Measurements from ENCODE around the gene ALOX12B. TPM values are rescaled to one million over a fixed set of nuclear protein-coding genes. Genes with fewer than 3 reads are reported as not detected.
"Not testable (repeated sequence)": the region's sequence is repeated elsewhere in the genome, so short reads cannot be mapped to it uniquely, and the experiment has no call there.

The ALOX12B gene
- total RNA-seq, 6 experiments from 2014 or later: not detected

DNA sequence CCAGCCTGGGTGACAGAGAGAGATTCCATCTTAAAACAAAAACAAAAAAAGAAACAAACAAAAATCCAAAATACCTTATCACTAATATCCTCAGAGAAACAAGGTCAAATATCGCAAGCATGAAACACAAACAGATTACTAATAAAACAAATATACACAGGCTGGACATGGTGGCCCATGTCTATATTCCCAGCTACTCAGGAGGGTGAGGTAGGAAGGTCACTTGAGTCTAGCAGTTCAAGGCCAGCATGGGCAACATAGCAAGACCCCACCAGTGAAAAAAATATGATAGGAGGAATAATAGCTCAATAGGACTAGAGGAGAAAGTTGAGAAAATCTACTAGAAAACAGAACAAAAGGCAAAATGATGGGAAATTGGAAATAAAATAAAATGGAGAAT lies 55.6 kb downstream of the ALOX12B start:
- H3K9me3 ChIP-seq: no peaks in the 10 kb centered on the region
- no peaks in the 10 kb centered on the region for H3K36me3 ChIP-seq
- no peaks in the 10 kb centered on the region for H3K27me3 ChIP-seq
- peaks cover 0 to 14% (median 0%) of the 10 kb centered on the region in 4 donors for H3K4me1 ChIP-seq
- intact Hi-C loops (cut with DNase I): no loop called here
- 30% methylated on average over 1 of the region's 1 CpG for WGBS (ENCODE audit: insufficient coverage, low coverage, low lambda C conversion rate, missing lambda C conversion rate)
- H3K27ac ChIP-seq: no peak overlapping the region
- ATAC-seq: peak in 1 of 4 donors; percentile 35
- TF ChIP-seq POLR2A (IDR thresholded peaks at IDR 0.05): no peak
- TF ChIP-seq, protein P1, sequence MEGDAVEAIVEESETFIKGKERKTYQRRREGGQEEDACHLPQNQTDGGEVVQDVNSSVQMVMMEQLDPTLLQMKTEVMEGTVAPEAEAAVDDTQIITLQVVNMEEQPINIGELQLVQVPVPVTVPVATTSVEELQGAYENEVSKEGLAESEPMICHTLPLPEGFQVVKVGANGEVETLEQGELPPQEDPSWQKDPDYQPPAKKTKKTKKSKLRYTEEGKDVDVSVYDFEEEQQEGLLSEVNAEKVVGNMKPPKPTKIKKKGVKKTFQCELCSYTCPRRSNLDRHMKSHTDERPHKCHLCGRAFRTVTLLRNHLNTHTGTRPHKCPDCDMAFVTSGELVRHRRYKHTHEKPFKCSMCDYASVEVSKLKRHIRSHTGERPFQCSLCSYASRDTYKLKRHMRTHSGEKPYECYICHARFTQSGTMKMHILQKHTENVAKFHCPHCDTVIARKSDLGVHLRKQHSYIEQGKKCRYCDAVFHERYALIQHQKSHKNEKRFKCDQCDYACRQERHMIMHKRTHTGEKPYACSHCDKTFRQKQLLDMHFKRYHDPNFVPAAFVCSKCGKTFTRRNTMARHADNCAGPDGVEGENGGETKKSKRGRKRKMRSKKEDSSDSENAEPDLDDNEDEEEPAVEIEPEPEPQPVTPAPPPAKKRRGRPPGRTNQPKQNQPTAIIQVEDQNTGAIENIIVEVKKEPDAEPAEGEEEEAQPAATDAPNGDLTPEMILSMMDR (IDR thresholded peaks at IDR 0.05): no peak
- no peak overlapping the region for H3K4me3 ChIP-seq
- DNase-seq: no peak

DNA sequence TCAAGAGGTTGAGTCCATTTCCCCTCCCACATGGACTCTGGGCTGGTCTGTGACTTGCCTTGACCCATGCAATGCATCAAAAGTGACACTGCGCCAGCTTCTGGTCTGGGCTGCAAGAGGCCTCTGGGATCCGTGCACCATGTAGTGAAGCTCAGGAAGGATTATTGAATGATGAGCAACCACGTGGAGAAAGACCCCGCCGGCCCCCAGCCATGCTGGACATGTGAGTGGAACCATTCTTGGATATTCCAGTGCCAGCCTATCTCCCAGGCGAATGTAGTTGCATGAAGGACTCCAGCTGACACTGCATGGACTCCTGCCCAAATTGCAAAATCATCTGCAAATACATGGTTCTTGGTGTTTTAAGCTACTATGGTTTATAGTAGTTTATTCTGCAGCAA lies 56.3 kb downstream of the ALOX12B start:
- Histone ChIP-seq H3K27ac (no peak overlapping the region), H3K4me3 (no peak overlapping the region), H3K27me3 (no peaks in the 10 kb centered on the region), H3K9me3 (no peaks in the 10 kb centered on the region), H3K36me3 (no peaks in the 10 kb centered on the region), H3K4me1 (peaks cover 0 to 14% (median 0%) of the 10 kb centered on the region in 4 donors)
- intact Hi-C loops (cut with DNase I): no loop called here
- ATAC-seq: peak; percentile 72 to 80 (median 78)
- TF ChIP-seq, protein P1 (IDR thresholded peaks at IDR 0.05): no peak
- no peak for TF ChIP-seq POLR2A (IDR thresholded peaks at IDR 0.05)
- 73% methylated on average over 6 of the region's 6 CpGs for WGBS (ENCODE audit: insufficient coverage, low coverage, low lambda C conversion rate, missing lambda C conversion rate)
- DNase-seq: peak in 1 of 3 donors; percentile 76

DNA sequence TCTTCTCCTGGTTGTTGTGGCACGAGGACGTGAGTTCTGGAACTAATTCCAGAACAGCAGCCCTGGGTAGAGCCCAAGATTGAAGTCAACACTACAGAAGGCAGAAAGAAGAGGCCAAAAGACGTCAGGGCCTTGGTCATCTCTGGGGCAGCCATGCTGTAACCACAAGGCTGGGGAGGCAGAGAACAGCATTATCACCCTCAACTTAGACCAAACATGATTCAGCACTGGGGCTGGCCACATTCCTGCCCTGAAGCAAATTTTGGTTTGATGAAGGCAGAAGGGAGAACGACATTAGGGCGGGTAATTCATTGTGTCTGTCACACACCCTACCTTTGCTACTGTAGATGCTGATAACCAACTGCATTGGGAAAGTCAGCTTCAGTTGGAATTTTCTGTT lies 58.4 kb downstream of the ALOX12B start:
- Histone ChIP-seq H3K4me1 (peaks cover 0 to 14% (median 0%) of the 10 kb centered on the region in 4 donors), H3K4me3 (no peak overlapping the region), H3K27ac (no peak overlapping the region), H3K36me3 (no peaks in the 10 kb centered on the region), H3K9me3 (no peaks in the 10 kb centered on the region), H3K27me3 (no peaks in the 10 kb centered on the region)
- intact Hi-C loops (cut with DNase I): no loop called here
- no peak for TF ChIP-seq POLR2A (IDR thresholded peaks at IDR 0.05)
- TF ChIP-seq, protein P1 (IDR thresholded peaks at IDR 0.05): no peak
- no peak for DNase-seq
- WGBS (ENCODE audit: insufficient coverage, low coverage, low lambda C conversion rate, missing lambda C conversion rate): 43% methylated on average over 4 of the region's 5 CpGs
- ATAC-seq: no peak

DNA sequence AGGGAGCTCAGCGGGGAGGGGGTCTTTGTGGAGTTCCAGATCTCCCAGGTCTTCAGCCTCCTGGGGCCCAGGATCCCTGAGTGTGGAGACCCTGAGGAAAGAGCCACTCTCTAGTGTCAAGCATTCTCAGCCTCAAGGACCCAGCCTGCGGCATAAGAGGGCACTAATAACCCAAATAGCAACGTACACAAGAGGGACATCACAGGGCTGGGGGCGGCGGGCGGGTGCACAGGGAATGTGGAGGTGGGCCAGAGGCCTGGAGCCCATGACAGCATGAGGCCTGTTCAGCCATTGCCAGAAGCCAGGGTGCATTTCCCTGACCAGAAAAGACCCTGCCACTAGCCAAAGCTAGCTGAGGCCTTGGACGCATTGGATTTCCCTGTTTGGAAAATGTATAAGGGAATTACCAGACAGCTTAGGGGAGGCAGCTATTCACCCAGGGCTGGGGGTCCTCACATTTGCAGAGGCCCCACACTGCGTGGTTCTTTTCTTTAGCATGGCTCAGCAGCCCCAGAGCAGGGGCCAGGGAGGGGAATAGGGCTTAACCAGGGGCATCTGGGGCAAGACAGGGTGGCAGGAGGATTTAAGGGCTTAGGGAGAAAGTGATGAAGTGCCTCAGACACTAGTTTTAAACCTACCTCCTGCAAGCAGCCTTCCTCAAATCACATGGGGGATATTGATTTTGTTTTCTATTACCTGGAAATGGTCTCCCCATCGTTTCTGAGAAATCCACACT lies 62.2 kb downstream of the ALOX12B start:
- ATAC-seq (no peak), DNase-seq (no peak)
- Histone ChIP-seq H3K36me3 (no peaks in the 10 kb centered on the region), H3K9me3 (no peaks in the 10 kb centered on the region), H3K27me3 (no peaks in the 10 kb centered on the region), H3K4me1 (peaks cover 0 to 8% (median 0%) of the 10 kb centered on the region in 4 donors), H3K27ac (no peak overlapping the region), H3K4me3 (no peak overlapping the region)
- TF ChIP-seq, protein P1 (IDR thresholded peaks at IDR 0.05): no peak
- TF ChIP-seq POLR2A (IDR thresholded peaks at IDR 0.05): no peak
- intact Hi-C loops (cut with DNase I): no loop called here
- 50% methylated on average over 1 of the region's 9 CpGs for WGBS (ENCODE audit: insufficient coverage, low coverage, low lambda C conversion rate, missing lambda C conversion rate)

DNA sequence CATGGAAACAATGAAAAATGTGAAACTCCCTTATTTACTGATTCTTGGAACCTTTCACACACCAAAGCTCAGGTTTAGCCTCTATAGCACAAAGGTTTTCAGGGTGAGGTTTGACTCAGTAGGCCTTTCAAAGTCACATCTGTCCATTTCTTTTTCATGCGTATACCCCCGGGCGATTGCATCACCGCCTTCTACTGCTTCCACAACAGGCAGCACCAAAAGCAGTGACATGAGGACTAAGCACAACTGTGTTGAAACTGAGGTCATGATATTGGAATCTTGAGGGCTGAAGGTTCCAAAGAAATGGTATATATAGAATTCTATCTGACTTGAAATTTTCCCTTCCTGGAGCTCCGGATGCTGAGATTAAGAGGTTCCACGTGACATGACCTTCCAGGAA lies 63.4 kb downstream of the ALOX12B start:
- ATAC-seq; H3K36me3 ChIP-seq; H3K27me3 ChIP-seq; DNase-seq; intact Hi-C loops (cut with DNase I); H3K4me3 ChIP-seq; H3K9me3 ChIP-seq; H3K27ac ChIP-seq: not testable (repeated sequence)
- H3K4me1 ChIP-seq: peaks cover 0 to 17% (median 0%) of the 10 kb centered on the region in 4 donors
- 70% methylated on average over 6 of the region's 6 CpGs for WGBS (ENCODE audit: insufficient coverage, low coverage, low lambda C conversion rate, missing lambda C conversion rate)

All from right lobe of liver (tissue), 6 donors.